ENCODE measurements around the gene TNIK. TPM values are rescaled to one million over a fixed set of nuclear protein-coding genes. Genes with fewer than 3 reads are reported as not detected.
A peak's percentile ranks its signal among the peaks of the same experiment; 100 is the strongest.

The TNIK gene
- total and polyA plus RNA-seq, 2 experiments from 2014 or later: 14.6 to 34.3 TPM

DNA sequence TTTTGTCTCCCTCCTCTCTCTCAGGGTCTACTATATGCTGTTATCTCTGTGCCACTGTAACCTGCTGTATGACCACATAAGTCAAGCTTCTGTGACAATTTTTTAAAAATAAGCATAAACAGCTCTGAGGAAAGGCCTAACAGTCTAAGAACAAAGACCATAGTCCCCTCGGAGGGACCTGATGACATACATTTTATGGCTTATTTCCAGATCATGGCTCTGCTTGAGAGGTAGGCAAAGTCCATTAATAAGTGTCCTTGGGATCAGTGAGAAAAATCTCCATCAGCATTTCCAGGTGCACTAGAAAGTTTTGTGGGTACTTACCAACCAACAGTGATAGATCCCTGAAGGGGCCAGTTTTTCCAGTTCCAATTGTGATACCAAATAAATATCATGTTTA is 123.8 kb downstream of the TNIK start:
- no peak for ATAC-seq
- DNase-seq (ENCODE audit: low spot score): no peak
- H3K36me3 Mint-ChIP-seq (ENCODE audit: low read depth): no peaks in the 10 kb centered on the region
- Histone ChIP-seq H3F3A (replicated peaks; ENCODE audit: low read depth) (no peaks in the 10 kb centered on the region), H3K4me2 (no peak overlapping the region), H3K4me3 (no peak overlapping the region), H3K79me2 (replicated peaks; ENCODE audit: insufficient read depth) (peaks cover 34% of the 10 kb centered on the region), H3K27me3 (ENCODE audit: insufficient read depth) (no peaks in the 10 kb centered on the region), H3K27ac (ENCODE audit: low read depth) (no peak overlapping the region), H3K9me2 (ENCODE audit: insufficient read depth) (no peaks in the 10 kb centered on the region), H4K20me1 (replicated peaks; ENCODE audit: insufficient read depth) (no peaks in the 10 kb centered on the region), H3K36me3 (ENCODE audit: insufficient read depth) (no peaks in the 10 kb centered on the region), H2AFZ (no peak overlapping the region), H3K4me1 (ENCODE audit: insufficient read depth) (peaks cover 26% of the 10 kb centered on the region)
- H3K4me1 Mint-ChIP-seq: peaks cover 40% of the 10 kb centered on the region
- no peaks in the 10 kb centered on the region for H3K9me3 Mint-ChIP-seq
- H3K4me3 Mint-ChIP-seq: no peak overlapping the region
- TF ChIP-seq NANOG (IDR thresholded peaks at IDR 0.05; ENCODE audit: borderline replicate concordance): no peak
- TF ChIP-seq STAT1 (IDR thresholded peaks at IDR 0.05; ENCODE audit: unreplicated experiment): no peak
- no peak for TF ChIP-seq EZH2 (IDR thresholded peaks at IDR 0.05; ENCODE audit: low read depth, unreplicated experiment)
- TF ChIP-seq, protein P1, sequence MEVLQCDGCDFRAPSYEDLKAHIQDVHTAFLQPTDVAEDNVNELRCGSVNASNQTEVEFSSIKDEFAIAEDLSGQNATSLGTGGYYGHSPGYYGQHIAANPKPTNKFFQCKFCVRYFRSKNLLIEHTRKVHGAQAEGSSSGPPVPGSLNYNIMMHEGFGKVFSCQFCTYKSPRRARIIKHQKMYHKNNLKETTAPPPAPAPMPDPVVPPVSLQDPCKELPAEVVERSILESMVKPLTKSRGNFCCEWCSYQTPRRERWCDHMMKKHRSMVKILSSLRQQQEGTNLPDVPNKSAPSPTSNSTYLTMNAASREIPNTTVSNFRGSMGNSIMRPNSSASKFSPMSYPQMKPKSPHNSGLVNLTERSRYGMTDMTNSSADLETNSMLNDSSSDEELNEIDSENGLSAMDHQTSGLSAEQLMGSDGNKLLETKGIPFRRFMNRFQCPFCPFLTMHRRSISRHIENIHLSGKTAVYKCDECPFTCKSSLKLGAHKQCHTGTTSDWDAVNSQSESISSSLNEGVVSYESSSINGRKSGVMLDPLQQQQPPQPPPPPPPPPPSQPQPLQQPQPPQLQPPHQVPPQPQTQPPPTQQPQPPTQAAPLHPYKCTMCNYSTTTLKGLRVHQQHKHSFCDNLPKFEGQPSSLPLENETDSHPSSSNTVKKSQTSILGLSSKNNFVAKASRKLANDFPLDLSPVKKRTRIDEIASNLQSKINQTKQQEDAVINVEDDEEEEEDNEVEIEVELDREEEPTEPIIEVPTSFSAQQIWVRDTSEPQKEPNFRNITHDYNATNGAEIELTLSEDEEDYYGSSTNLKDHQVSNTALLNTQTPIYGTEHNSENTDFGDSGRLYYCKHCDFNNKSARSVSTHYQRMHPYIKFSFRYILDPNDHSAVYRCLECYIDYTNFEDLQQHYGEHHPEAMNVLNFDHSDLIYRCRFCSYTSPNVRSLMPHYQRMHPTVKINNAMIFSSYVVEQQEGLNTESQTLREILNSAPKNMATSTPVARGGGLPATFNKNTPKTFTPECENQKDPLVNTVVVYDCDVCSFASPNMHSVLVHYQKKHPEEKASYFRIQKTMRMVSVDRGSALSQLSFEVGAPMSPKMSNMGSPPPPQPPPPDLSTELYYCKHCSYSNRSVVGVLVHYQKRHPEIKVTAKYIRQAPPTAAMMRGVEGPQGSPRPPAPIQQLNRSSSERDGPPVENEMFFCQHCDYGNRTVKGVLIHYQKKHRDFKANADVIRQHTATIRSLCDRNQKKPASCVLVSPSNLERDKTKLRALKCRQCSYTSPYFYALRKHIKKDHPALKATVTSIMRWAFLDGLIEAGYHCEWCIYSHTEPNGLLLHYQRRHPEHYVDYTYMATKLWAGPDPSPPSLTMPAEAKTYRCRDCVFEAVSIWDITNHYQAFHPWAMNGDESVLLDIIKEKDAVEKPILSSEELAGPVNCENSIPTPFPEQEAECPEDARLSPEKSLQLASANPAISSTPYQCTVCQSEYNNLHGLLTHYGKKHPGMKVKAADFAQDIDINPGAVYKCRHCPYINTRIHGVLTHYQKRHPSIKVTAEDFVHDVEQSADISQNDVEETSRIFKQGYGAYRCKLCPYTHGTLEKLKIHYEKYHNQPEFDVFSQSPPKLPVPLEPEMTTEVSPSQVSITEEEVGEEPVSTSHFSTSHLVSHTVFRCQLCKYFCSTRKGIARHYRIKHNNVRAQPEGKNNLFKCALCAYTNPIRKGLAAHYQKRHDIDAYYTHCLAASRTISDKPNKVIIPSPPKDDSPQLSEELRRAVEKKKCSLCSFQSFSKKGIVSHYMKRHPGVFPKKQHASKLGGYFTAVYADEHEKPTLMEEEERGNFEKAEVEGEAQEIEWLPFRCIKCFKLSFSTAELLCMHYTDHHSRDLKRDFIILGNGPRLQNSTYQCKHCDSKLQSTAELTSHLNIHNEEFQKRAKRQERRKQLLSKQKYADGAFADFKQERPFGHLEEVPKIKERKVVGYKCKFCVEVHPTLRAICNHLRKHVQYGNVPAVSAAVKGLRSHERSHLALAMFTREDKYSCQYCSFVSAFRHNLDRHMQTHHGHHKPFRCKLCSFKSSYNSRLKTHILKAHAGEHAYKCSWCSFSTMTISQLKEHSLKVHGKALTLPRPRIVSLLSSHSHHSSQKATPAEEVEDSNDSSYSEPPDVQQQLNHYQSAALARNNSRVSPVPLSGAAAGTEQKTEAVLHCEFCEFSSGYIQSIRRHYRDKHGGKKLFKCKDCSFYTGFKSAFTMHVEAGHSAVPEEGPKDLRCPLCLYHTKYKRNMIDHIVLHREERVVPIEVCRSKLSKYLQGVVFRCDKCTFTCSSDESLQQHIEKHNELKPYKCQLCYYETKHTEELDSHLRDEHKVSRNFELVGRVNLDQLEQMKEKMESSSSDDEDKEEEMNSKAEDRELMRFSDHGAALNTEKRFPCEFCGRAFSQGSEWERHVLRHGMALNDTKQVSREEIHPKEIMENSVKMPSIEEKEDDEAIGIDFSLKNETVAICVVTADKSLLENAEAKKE (CRISPR knock-in tag; IDR thresholded peaks at IDR 0.05): no peak
- no peak for TF ChIP-seq CREB1 (CRISPR knock-in tag; IDR thresholded peaks at IDR 0.05; ENCODE audit: low read depth)
- 0 out of 2 replicates have a peak overlapping the region, but pooled peaks have one; percentile 26 for H3K27ac Mint-ChIP-seq
- peaks cover 6% of the 10 kb centered on the region for H3K27me3 Mint-ChIP-seq (ENCODE audit: insufficient read depth, low read depth, poor library complexity)

DNA sequence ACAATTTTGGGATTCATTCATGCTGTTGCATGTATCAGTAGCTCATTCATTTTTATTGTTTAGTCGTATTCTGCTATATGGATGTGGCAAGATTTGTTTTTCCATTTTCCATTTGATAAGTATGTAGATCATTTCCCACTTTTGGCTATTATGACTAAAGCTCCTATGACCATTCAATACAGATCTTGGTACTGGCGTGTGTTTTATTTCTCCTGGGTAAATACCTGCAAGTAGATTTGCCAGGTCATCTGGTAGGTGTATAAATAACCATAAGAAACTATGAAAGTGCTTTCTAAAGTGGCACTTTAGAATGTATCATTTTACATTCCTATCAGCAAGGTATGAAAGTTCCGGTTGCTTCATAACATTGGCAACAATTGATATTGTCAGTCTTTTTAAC is 124.6 kb downstream of the TNIK start:
- Mint-ChIP-seq H3K9me3 (no peaks in the 10 kb centered on the region), H3K27ac (no peak overlapping the region), H3K4me3 (no peak overlapping the region), H3K27me3 (ENCODE audit: insufficient read depth, low read depth, poor library complexity) (peaks cover 6% of the 10 kb centered on the region), H3K4me1 (peaks cover 48% of the 10 kb centered on the region), H3K36me3 (ENCODE audit: low read depth) (no peaks in the 10 kb centered on the region)
- no peak overlapping the region for H3K4me3 ChIP-seq
- DNase-seq (ENCODE audit: low spot score) (no peak), ATAC-seq (no peak)
- H2AFZ ChIP-seq: no peak overlapping the region
- H3F3A ChIP-seq (replicated peaks; ENCODE audit: low read depth): no peaks in the 10 kb centered on the region
- no peak overlapping the region for H3K4me2 ChIP-seq
- H4K20me1 ChIP-seq (replicated peaks; ENCODE audit: insufficient read depth): no peaks in the 10 kb centered on the region
- peaks cover 31% of the 10 kb centered on the region for H3K4me1 ChIP-seq (ENCODE audit: insufficient read depth)
- H3K36me3 ChIP-seq (ENCODE audit: insufficient read depth): no peaks in the 10 kb centered on the region
- H3K27me3 ChIP-seq (ENCODE audit: insufficient read depth): no peaks in the 10 kb centered on the region
- H3K27ac ChIP-seq (ENCODE audit: low read depth): no peak overlapping the region
- peaks cover 34% of the 10 kb centered on the region for H3K79me2 ChIP-seq (replicated peaks; ENCODE audit: insufficient read depth)
- no peaks in the 10 kb centered on the region for H3K9me2 ChIP-seq (ENCODE audit: insufficient read depth)
- TF ChIP-seq JUNB (IDR thresholded peaks at IDR 0.05; ENCODE audit: unreplicated experiment) (no peak), STAT1 (IDR thresholded peaks at IDR 0.05; ENCODE audit: unreplicated experiment) (no peak), ZNF331 (CRISPR knock-in tag; IDR thresholded peaks at IDR 0.05; ENCODE audit: low read depth) (no peak), EZH2phosphoT487 (IDR thresholded peaks at IDR 0.05; ENCODE audit: unreplicated experiment) (no peak), EZH2 (IDR thresholded peaks at IDR 0.05; ENCODE audit: low read depth, unreplicated experiment) (no peak), POLR2AphosphoS5 (IDR thresholded peaks at IDR 0.05; ENCODE audit: low read depth) (no peak), NANOG (IDR thresholded peaks at IDR 0.05; ENCODE audit: borderline replicate concordance) (no peak)
- TF ChIP-seq, protein P2, sequence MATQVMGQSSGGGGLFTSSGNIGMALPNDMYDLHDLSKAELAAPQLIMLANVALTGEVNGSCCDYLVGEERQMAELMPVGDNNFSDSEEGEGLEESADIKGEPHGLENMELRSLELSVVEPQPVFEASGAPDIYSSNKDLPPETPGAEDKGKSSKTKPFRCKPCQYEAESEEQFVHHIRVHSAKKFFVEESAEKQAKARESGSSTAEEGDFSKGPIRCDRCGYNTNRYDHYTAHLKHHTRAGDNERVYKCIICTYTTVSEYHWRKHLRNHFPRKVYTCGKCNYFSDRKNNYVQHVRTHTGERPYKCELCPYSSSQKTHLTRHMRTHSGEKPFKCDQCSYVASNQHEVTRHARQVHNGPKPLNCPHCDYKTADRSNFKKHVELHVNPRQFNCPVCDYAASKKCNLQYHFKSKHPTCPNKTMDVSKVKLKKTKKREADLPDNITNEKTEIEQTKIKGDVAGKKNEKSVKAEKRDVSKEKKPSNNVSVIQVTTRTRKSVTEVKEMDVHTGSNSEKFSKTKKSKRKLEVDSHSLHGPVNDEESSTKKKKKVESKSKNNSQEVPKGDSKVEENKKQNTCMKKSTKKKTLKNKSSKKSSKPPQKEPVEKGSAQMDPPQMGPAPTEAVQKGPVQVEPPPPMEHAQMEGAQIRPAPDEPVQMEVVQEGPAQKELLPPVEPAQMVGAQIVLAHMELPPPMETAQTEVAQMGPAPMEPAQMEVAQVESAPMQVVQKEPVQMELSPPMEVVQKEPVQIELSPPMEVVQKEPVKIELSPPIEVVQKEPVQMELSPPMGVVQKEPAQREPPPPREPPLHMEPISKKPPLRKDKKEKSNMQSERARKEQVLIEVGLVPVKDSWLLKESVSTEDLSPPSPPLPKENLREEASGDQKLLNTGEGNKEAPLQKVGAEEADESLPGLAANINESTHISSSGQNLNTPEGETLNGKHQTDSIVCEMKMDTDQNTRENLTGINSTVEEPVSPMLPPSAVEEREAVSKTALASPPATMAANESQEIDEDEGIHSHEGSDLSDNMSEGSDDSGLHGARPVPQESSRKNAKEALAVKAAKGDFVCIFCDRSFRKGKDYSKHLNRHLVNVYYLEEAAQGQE (IDR thresholded peaks at IDR 0.05; ENCODE audit: unreplicated experiment): no peak
- TF ChIP-seq, protein P3, sequence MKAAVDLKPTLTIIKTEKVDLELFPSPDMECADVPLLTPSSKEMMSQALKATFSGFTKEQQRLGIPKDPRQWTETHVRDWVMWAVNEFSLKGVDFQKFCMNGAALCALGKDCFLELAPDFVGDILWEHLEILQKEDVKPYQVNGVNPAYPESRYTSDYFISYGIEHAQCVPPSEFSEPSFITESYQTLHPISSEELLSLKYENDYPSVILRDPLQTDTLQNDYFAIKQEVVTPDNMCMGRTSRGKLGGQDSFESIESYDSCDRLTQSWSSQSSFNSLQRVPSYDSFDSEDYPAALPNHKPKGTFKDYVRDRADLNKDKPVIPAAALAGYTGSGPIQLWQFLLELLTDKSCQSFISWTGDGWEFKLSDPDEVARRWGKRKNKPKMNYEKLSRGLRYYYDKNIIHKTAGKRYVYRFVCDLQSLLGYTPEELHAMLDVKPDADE (IDR thresholded peaks at IDR 0.05): no peak
